Measurements from ENCODE around the gene TBKBP1. TPM values are rescaled to one million over a fixed set of nuclear protein-coding genes. Genes with fewer than 3 reads are reported as not detected.
"Not testable (repeated sequence)": the region's sequence is repeated elsewhere in the genome, so short reads cannot be mapped to it uniquely, and the experiment has no call there.

TBKBP1 gene
- total RNA-seq, 1 donor from 2014 or later = 14.8 TPM

GRCh38 chr17:47733047-47733673 lies 39.2 kb downstream of the TBKBP1 start, which contains the start of gene TBX21:
Gene TBX21 (plus strand): TSS chr17:47733236. CDS start chr17:47733455, 219 bp downstream.
- peak; percentile 50 for DNase-seq

DNA sequence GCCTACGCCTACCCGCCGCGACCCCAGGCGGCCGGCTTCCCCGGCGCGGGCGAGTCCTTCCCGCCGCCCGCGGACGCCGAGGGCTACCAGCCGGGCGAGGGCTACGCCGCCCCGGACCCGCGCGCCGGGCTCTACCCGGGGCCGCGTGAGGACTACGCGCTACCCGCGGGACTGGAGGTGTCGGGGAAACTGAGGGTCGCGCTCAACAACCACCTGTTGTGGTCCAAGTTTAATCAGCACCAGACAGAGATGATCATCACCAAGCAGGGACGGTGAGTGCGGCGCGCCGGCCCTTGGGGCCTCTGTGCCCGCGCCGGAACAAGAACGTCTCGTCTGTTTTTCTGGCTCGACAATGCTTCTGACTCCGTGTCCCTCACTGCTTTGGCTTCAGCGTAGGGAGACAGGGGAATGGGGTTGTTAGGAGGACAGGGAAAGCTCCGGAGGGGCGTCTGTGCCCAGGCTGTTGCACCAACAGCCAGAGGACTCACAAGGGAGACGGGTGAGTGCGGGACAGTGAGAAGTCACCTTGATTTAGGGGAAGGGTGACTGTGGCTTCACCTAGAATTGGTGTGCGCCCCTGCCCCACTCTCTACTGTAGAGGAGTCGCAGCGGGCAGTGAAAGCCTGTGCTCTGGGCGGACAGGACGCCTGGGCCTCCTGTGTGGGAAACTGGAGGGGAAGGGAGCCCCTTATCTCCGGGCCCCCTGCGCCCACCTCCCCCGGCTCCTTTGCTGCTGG lies 39.9 kb downstream of the TBKBP1 start:
- DNase-seq = no peak

DNA sequence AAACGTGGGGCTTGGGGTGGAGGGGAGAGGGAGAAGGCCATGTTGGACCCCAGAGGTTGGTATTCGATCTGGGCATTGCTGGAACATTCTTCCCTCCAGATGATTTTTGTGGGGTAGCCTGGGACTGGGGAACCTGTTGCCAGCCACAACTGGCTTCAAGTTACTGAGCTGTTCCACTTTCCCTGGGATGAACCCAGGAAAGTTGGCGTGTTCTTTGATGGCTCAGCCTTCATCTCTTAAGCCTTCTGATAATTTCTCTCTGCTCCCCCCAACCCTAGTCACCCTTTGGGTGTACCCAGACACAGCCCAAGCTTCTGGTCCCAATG lies 41.1 kb downstream of the TBKBP1 start:
- DNase-seq = no peak

DNA sequence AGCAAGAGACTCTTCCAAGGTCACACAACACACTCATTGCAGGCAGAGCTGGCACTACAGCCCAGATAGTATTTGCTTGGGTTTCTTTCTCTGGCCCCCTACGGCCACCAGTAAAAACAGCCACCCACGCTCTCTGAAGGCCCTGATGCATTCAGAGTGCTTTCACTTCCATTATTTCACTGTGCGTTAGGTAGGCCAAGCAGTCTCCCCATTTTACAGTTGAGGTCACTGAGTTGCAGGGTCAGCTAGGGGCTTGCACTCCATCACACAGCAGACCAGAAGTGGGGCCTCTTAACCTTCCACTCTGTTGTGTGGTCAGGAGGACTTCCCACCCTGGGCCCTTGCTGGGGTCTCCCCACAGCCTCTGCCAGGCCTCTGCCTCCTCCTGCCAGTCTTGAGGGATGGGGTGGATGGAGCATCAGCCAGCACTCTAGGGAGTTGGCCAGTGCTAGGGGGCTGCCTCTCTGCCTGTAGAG lies 41.6 kb downstream of the TBKBP1 start:
- DNase-seq = no peak

- no peak for DNase-seq
These were observed 42.8 kb downstream of the TBKBP1 start for GRCh38 chr17:47736501-47737495.

DNA sequence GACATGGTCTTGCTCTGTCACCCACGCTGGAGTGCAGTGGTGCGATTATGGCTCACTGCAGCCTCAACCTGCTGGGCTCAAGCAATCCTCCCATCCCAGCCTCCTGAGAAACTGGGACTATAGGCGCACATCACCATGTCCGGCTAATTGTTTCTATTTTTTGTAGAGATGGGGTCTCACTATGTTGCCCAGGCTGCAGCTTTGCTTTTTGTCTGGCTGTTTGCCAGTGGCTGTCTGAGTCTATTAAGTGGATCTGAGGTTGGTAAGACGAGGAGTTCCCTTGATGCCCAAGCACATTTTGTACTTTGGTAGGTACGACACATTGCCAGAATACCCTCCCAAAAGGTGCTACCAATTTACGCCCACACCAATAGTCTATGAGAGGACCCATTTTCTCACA lies 44.2 kb downstream of the TBKBP1 start:
- DNase-seq = no peak

DNA sequence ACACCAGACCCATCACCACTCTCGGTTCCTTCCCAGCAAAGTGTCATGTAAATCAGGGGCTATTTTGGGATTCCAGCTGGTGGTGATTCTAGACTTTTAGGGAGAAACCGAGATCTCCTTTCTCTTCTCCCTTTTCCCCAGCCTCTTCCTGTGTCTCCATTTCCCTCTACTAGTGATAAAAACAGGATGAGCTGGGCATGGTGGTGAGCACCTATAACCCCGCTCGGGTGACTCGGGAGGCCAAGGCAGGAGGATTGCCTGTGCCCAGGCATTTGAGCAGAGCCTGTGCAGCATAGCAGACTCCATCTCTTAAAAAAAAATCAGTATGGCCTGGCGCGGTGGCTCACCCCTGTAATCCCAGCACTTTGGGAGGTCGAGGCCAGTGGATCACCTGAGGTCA lies 45.2 kb downstream of the TBKBP1 start:
- DNase-seq = no peak

DNA sequence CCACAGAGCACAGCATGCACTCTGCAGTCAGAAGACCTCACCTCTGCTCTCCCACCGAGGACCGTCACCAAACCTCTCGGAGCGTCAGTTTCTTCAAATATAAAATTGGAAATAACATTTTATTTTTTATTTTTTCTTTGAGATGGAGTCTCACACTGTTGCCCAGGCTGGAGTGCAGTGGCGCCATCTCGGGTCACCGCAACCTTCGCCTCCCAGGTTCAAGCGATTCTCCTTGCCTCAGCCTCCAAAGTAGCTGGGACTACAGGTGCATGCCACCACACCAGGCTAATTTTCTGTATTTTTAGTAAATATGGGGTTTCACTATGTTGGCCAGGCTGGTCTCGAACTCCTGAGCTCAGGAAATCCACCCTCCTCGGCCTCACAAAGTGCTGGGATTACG lies 46.0 kb downstream of the TBKBP1 start:
- DNase-seq = not testable (repeated sequence)

DNA sequence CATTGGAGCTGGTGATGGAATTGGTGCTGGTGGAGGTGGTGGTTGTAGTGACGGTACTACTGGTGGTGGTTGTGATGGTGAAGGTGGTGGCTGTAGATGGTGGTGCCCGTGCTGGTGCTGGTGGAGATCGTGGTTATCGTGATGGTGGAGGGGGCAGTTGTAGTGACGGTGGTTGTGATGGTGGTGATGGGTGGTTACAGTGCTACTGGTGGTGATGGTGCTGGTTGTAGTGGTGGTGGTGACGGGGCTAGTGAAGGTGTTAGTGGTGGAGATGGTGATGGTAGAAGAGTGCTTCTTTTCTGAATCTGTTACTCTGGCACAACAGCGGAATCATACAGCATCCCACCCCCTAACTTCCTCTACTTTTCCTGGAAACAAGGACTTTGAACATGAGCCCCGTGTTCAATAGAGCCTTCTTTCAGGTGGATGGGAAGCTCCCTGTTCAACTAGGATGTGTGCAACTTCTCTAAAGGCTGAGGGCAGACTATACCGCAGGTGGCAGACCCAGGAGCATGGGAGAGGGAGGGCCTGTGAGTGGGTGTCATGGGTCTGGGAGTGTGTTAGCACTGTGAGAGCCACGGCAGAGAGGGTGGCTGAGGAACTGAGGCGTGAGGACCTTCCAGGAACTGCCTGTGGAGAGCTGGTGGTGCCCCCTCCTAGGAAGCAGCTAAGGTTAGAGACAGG lies 47.3 kb downstream of the TBKBP1 start:
- no peak for DNase-seq

DNA sequence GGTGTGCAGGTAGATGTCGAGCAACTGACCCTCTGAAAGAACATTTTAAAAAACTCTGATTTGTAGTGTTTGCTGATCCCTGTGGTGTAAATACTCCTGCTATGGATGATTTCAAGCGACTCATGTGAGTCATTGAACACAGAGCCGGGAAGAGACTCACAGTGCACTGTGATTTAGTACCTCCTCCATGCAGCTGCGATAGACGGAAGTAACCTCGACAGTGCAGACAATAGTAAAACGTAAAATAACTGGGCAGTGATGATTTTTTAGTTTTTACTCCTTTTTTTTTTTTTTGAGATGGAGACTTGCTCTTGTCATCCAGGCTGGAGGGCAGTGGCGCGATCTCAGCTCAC lies 47.8 kb downstream of the TBKBP1 start:
- no peak for DNase-seq

DNA sequence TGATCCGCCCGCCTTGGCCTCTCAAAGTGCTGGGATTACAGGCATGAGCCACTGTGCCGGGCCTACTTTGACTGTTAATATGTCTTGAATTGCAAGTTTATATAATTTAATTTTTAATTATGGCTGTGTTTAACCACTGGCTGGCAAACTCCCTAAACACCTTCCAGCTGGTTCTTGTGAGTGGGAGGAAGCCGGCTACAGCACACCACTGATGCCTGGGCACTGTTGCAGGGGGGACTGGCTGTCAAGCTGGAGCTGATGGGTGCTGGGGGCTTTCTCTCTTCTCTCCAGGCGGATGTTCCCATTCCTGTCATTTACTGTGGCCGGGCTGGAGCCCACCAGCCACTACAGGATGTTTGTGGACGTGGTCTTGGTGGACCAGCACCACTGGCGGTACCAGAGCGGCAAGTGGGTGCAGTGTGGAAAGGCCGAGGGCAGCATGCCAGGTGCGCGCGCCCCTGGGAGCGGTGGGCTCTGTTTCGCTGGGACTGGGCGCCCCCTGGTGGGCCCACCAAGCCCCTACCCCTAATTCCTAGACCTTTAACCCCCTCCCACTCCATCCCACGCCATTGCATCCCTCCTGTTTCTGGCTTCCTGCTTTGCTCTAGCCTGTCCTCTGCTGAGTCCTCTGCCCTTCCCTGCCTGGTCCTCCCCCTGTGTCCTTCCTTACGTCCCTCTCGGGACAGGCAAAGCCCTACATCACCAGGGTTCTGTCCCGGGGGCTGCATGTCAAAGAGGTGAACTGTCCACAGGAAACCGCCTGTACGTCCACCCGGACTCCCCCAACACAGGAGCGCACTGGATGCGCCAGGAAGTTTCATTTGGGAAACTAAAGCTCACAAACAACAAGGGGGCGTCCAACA lies 48.6 kb downstream of the TBKBP1 start:
- peak; percentile 28 for DNase-seq

- no peak for DNase-seq
These were observed 50.4 kb downstream of the TBKBP1 start for GRCh38 chr17:47744168-47745036.

GRCh38 chr17:47745037-47745380 lies 51.0 kb downstream of the TBKBP1 start:
- no peak for DNase-seq

DNA sequence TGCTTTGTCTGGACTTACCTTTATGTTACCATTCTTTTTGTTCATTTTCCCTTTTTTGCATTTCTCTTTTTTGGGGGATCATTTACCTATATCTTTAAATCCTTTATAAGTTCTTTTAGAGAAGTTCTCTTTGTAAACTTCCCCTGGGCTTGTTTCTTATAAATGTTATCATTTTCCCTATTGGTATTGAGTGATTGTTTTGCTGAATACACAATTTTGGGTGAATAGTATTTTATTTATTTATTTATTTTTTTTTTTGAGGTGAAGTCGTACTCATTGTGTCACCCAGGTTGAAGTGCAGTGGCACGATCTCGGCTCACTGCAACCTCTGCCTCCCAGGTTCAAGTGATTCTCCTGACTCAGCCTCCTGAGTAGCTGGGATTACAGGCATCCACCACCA lies 57.5 kb downstream of the TBKBP1 start:
- DNase-seq = no peak

GRCh38 chr17:47757386-47757785 lies 63.4 kb downstream of the TBKBP1 start:
- no peak for DNase-seq

- DNase-seq = no peak
These were observed 66.6 kb downstream of the TBKBP1 start for GRCh38 chr17:47760409-47761140.

Data from dermis blood vessel endothelial cell (primary cell).